Activated CD4-positive, alpha-beta memory T cell treated with anti-CD3 and anti-CD28 coated beads for 36 hours (primary cell): ENCODE measurements around the gene ZNF581. TPM values are rescaled to one million over a fixed set of nuclear protein-coding genes. Genes with fewer than 3 reads are reported as not detected.

Experiments used
- CTCF ChIA-PET: fragments of 350-600 bp; sonication (Branson Sonifier 250); formaldehyde crosslinking; loops from one replicate; lab custom pipeline; 2021; ENCODE audit warnings: antibody characterized with exemption, inconsistent platforms; lab: Charles Lee
- POLR2A ChIA-PET: fragments of 350-600 bp; sonication (Branson Sonifier 250); formaldehyde crosslinking; loops from one replicate; lab custom pipeline; 2021; ENCODE audit warnings: antibody characterized with exemption; lab: Charles Lee
- DNase-seq: peaks from one replicate; pipeline ENCODE4 v3.0.0-alpha.2; 2020
- H3K27ac Mint-ChIP-seq: one replicate; pipeline ENCODE4 v1.8.0; 2021; ENCODE audit warnings: mixed read lengths
- H3K27me3 Mint-ChIP-seq: one replicate; pipeline ENCODE4 v1.8.0; 2021; ENCODE audit warnings: mixed read lengths
- H3K36me3 Mint-ChIP-seq: one replicate; pipeline ENCODE4 v1.8.0; 2021; ENCODE audit warnings: mixed read lengths
- H3K4me1 Mint-ChIP-seq: one replicate; pipeline ENCODE4 v1.8.0; 2021; ENCODE audit warnings: low read depth, mixed read lengths
- H3K4me3 Mint-ChIP-seq: one replicate; pipeline ENCODE4 v1.8.0; 2021; ENCODE audit warnings: mild to moderate bottlenecking, mixed read lengths
- H3K9me3 Mint-ChIP-seq: one replicate; pipeline ENCODE4 v1.8.0; 2021; ENCODE audit warnings: mixed read lengths
- intact Hi-C: fragments of 100-400 bp; cut with micrococcal nuclease; formaldehyde crosslinking; loops from one replicate; pipeline ENCODE4 v1.15.1; 2023
- total RNA-seq, 2 experiments: library from RNA; stranded (reverse); gene quantifications; one replicate each; pipeline ENCODE4 v1.2.3, GENCODE V29; 2021

The ZNF581 gene
- total RNA-seq, 2 experiments from 2014 or later, result 19.2 to 20.1 TPM

DNA sequence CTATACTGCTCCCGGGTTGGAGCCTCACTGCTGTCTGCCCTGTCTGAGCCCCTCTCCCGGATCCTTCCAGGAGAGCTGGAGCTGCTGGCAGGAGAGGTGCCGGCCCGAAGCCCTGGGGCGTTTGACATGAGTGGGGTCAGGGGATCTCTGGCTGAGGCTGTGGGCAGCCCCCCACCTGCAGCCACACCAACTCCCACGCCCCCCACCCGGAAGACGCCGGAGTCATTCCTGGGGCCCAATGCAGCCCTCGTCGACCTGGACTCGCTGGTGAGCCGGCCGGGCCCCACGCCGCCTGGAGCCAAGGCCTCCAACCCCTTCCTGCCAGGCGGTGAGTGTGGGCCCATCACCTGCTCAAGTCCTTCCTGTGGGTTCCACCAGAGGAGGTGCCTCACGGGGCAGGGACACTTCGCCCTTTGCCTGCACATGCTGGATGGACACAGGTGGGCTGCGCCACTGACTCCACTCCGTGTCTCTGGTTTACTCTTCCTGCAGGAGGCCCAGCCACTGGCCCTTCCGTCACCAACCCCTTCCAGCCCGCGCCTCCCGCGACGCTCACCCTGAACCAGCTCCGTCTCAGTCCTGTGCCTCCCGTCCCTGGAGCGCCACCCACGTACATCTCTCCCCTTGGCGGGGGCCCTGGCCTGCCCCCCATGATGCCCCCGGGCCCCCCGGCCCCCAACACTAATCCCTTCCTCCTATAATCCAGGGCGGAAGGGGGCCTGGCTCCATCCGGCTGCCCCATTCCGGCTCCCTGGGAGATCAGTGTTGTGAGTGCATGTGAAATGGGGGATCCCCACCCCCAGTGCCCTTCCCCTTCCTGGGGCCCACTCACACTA lies 51.4 kb downstream of the ZNF581 start:
- no peak for DNase-seq
- CTCF ChIA-PET, result no interaction called here
- Mint-ChIP-seq H3K36me3 (peaks cover 17% of the 10 kb centered on the region), H3K27me3 (no peaks in the 10 kb centered on the region), H3K4me3 (no peak overlapping the region), H3K27ac (no peak overlapping the region), H3K4me1 (no peaks in the 10 kb centered on the region), H3K9me3 (no peaks in the 10 kb centered on the region)
- intact Hi-C loops, result no loop called here
- POLR2A ChIA-PET, result no interaction called here

Other genes starting within 250 kb of the ZNF581 start
- gene UBE2S, start 235.9 kb upstream of the ZNF581 start, total RNA-seq, result 100 to 1,000 TPM; 267 to 275 TPM
- gene SHISA7, start 200.3 kb upstream of the ZNF581 start, total RNA-seq, result not detected
- gene ISOC2, start 182.0 kb upstream of the ZNF581 start, total RNA-seq, result 10 to 100 TPM; 24.6 to 24.7 TPM
- gene C19orf85, start 178.9 kb upstream of the ZNF581 start, total RNA-seq, result not detected
- 1 to 10 TPM; 5.8 to 6.9 TPM for gene ZNF628, start 167.0 kb upstream of the ZNF581 start, total RNA-seq
- 10 to 100 TPM in 1 of 2 experiments, 1 to 10 TPM in 1; 8.5 to 12.9 TPM for gene NAT14, start 158.5 kb upstream of the ZNF581 start, total RNA-seq
- under 1 TPM in 1 of 2 experiments, not detected in 1; 0.33 TPM for gene SSC5D, start 155.2 kb upstream of the ZNF581 start, total RNA-seq
- not detected for gene SBK2, start 106.5 kb upstream of the ZNF581 start, total RNA-seq
- not detected for gene SBK3, start 98.1 kb upstream of the ZNF581 start, total RNA-seq
- 1 to 10 TPM; 6.6 to 6.7 TPM for gene ZNF579, start 62.8 kb upstream of the ZNF581 start, total RNA-seq
- gene FIZ1, start 44.1 kb upstream of the ZNF581 start, total RNA-seq, result 10 to 100 TPM; 13.8 to 13.9 TPM
- gene ZNF524, start 43.4 kb upstream of the ZNF581 start, total RNA-seq, result 10 to 100 TPM; 21.5 to 25.1 TPM
- 10 to 100 TPM; 12.0 to 13.3 TPM for gene ZNF865, start 38.0 kb upstream of the ZNF581 start, total RNA-seq
- 1 to 10 TPM; 3.9 to 4.4 TPM for gene ZNF784, start 19.1 kb upstream of the ZNF581 start, total RNA-seq
- 10 to 100 TPM; 23.4 to 23.5 TPM for gene ZNF580, start 2.6 kb upstream of the ZNF581 start, total RNA-seq
- gene CCDC106, start 4.6 kb downstream of the ZNF581 start, total RNA-seq, result 1 to 10 TPM; 3.6 to 4.0 TPM
- 100 to 1,000 TPM; 249 to 251 TPM for gene U2AF2, start 11.4 kb downstream of the ZNF581 start, total RNA-seq
- 10 to 100 TPM; 36.0 to 36.1 TPM for gene EPN1, start 31.6 kb downstream of the ZNF581 start, total RNA-seq
- not detected for gene NLRP9, start 94.8 kb downstream of the ZNF581 start, total RNA-seq
- not detected for gene RFPL4A, start 115.4 kb downstream of the ZNF581 start, total RNA-seq
- not detected for gene RFPL4AL1, start 125.5 kb downstream of the ZNF581 start, total RNA-seq
- not detected for gene NLRP11, start 188.3 kb downstream of the ZNF581 start, total RNA-seq
- gene NLRP4, start 192.9 kb downstream of the ZNF581 start, total RNA-seq, result not detected